ENCODE measurements around the gene PLEKHA7.
A peak's percentile ranks its signal among the peaks of the same experiment; 100 is the strongest.

PLEKHA7 gene

GRCh38 chr11:16846305-16846704 is 167.9 kb downstream of the PLEKHA7 start:
- no peak for DNase-seq (ENCODE audit: low read depth in 3 of 3)

GRCh38 chr11:16844268-16844771 is 169.9 kb downstream of the PLEKHA7 start:
- no peak for DNase-seq (ENCODE audit: low read depth in 3 of 3)

DNA sequence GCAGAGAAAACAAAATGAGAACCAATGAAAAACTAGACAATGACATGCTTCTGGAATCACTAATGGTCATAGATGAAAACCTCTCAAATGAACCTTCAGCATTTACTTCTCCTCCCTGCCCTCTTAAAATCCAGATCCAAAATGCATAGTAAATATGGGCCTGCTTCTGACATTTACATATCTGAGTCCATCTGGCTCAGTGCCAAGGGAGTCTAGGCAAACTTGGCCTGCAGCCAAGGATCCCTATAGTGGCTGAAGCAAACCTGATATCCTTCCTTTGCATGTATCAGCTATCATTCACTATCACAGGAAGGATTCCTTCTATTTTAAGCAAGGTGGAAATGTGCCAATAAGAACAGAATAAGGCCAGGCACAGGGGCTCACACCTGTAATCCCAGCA is 170.9 kb downstream of the PLEKHA7 start:
- DNase-seq (ENCODE audit: low read depth in 3 of 3) = no peak

DNA sequence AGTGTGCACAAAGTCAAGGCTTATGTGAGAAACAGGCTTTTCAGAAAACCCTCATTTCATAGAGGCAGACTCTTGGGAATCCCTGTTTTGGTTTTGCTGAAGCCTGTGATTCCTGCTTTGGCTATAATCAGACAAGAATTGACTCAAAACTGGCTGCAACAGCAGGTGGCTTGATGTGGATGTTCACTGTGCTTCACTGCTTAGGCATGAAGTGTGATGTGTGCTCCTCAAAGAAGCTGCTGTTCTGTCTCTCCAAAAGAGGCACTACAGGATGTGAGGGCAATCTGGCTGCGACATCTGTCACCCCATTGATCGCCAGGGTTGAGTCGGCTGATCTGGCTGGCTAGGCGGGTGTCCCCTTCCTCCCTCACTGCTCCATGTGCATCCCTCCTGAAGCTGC is 172.2 kb downstream of the PLEKHA7 start:
- DNase-seq (ENCODE audit: low read depth in 3 of 3) = no peak

DNA sequence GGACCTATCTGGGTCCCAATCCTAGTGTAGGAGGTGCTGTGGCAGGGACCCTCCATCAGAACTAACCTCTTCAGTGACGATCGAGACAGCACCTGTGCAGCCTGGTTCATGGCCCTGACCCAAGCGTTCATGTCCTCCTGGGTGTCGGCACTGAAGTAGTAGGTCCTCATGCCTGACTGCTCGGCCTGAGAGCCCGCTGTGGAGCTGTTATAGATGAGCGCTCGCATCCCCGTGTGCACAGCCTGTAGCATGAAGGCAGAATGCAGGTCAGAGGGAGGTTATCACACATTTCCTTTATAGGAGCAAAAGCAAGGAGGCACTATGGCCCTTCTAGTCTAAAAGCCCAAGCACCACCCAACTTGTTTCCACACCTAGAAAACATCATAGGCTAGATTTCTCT is 172.7 kb downstream of the PLEKHA7 start:
- DNase-seq (ENCODE audit: low read depth in 3 of 3) = no peak

DNA sequence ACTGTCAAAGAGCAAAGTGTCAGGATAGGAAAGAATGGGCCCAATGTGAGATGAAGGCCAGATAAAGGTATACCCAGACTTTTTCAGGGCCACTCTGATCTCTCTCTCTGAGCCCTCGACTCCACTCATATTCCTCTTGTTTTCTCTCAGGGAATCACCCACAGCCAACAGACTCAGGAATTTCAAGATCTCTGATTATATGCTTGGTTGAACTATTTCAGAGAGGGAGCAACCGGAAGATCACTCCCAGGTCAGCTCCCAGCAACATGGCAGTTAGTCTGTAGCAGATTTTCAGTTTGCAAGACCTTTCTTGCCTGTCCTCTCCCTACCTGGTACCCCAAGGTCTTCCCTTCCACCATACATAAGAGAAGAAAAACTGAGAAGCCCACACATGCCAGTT is 173.3 kb downstream of the PLEKHA7 start:
- no peak for DNase-seq (ENCODE audit: low read depth in 3 of 3)

DNA sequence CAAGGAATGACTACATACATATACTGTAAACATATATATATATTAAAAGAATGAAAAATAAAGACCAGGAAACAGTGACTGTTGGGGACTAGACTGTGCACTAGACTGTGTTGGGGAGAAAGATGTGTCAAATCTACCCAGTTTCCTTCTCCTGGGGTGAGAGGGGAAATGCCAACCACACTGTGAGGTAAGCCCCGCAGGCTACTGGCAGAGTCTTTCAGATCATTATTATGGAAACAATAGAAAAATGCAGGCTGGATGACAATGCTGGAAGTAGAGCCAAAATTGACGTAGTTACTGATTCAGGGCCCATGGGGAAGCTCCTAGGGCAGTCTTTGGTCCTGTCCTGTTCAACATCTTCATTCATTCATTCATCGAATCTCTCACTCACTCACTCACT is 174.4 kb downstream of the PLEKHA7 start:
- no peak for DNase-seq (ENCODE audit: low read depth in 3 of 3)

DNA sequence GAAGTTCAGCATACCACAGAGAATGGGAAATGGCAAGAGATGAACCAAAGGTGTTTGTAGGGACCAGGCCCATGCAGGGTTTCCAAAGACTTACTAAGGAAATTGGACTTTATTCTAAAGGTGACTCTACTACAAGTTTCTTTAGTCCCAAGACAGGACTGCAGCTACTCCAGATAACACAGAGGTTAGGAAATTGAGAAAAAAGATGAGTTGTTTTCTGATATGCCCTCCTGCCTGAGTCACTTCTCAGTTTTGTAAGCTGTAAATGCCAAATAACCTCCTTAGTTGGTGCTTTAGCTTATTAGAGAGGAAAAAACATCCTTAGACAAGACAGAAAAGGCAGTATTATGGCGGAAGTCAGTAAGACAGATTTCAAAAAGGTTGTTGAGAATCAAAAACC is 179.8 kb downstream of the PLEKHA7 start:
- no peak for DNase-seq (ENCODE audit: low read depth in 3 of 3)

DNA sequence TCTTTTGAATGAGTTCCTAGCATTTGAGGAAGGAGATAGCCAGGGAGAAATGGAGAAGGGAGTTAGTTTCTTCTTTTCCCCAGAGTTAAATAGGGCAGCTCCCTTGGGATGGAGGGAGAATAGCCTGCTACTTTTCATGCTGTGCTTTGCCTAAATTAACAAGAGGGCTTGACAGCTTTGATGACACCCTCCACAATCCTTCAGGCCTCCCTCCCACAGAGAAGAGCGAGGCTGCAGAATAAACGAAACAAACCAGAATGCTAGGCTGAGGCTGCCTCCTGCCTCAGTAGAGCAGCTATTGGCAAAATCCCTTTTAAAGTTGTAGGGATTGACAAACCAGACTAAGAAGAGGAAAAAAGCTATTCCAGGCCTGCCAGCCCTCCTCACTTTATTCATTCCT is 181.2 kb downstream of the PLEKHA7 start:
- no peak for DNase-seq (ENCODE audit: low read depth in 3 of 3)

DNA sequence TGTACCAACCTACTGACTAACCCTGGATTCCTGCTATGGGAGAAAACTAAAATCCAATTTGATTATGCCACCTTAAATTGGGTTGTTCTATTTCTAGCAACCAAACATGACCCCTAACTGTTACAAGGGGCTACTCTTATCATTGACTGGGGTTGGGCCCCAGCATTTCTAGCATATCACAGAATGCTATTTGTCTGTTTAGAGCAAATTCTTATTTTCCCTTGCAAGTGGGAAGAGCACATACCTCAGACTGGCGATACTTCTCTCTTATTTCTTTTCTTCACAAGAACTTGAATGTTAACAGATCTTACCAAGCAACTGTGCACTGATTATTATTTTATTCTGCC is 182.0 kb downstream of the PLEKHA7 start:
- DNase-seq (ENCODE audit: low read depth in 3 of 3) = no peak

GRCh38 chr11:16831316-16832192 is 182.7 kb downstream of the PLEKHA7 start:
- DNase-seq (ENCODE audit: low read depth in 3 of 3) = no peak

- no peak for DNase-seq (ENCODE audit: low read depth in 3 of 3)
Observed at GRCh38 chr11:16827139-16827538, 187.1 kb downstream of the PLEKHA7 start.

- DNase-seq (ENCODE audit: low read depth in 3 of 3) = no peak
Observed at GRCh38 chr11:16825968-16826367, 188.2 kb downstream of the PLEKHA7 start.

DNA sequence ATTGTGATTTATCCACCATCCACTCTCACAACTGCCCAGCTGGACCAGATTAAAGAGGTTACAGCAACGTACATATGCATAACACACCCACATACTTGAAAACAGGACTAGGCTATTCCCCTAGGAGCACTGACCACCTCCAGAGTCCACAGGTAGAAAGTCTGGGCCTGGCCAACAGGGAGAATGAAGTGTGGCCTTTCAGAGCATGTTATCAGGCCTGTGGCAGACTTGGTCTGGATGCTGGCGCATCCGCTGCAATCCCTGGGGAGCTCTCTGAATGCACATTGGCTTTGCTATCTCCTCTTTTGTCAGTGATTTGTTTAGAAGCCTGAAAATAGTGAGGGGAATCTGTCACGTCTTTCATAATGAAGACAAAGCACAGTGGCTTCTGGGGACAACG is 189.1 kb downstream of the PLEKHA7 start:
- DNase-seq (ENCODE audit: low read depth in 3 of 3) = no peak

GRCh38 chr11:16820324-16821092 is 193.7 kb downstream of the PLEKHA7 start:
- DNase-seq (ENCODE audit: low read depth in 3 of 3) = peak; percentile 64 to 80 (median 65)

GRCh38 chr11:16818284-16818683 is 195.9 kb downstream of the PLEKHA7 start:
- no peak for DNase-seq (ENCODE audit: low read depth in 3 of 3)

GRCh38 chr11:16817351-16817750 is 196.9 kb downstream of the PLEKHA7 start:
- DNase-seq (ENCODE audit: low read depth in 3 of 3) = no peak

DNA sequence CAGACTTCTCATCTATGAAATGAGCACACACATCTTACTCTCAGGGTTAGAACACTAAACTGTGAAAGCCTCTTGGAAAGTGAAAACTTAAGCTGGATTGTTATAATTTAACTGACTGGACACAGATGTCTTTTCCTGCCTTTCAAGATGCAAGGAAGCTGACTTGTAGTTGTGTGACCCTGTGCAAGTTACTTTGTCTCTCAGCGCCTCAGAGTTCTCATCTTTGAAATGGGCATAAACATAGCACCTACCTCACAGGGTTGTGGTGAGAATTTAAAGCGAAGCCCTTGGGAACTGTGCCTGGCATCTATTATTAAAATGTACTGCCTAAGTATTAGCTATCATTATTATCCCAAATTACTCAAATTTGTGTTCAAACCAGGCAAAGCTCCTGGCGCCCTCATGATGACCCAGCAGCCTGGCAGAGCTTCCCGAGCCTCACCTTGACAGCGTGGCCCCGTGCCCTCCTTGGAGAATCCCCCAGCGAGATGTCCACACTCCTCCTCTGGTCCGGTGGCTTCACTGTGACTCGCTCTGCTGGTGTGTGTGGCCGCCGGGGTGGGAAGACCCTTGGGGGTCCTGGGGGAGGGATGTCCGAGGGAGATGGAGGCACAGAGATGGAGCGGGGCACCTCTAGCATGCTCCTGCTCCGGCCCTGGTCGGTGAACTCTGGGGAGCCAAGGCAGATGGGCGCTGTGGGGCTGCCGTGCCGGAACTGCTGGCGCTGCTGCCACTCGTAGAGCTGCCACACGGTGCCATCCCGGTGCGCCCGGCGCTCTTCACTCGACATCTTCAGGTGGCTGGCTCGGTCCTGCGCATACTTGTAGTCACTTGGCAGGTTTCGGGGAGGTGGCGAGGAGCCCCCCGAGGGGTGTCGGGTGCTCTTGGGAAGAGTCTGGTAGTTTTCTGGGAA is 197.6 kb downstream of the PLEKHA7 start:
- no peak for DNase-seq (ENCODE audit: low read depth in 3 of 3)

- no peak for DNase-seq (ENCODE audit: low read depth in 3 of 3)
Observed at GRCh38 chr11:16815047-16815767, 199.0 kb downstream of the PLEKHA7 start.

GRCh38 chr11:16814410-16815046 is 199.7 kb downstream of the PLEKHA7 start:
- no peak for DNase-seq (ENCODE audit: low read depth in 3 of 3)

- DNase-seq (ENCODE audit: low read depth in 3 of 3) = no peak
Observed at GRCh38 chr11:16813126-16813525, 201.1 kb downstream of the PLEKHA7 start.

All from stimulated activated CD4-positive, alpha-beta T cell treated with anti-CD3 and anti-CD28 coated beads, TNF-alpha, amount 100 ng/mL, for 24 hours (primary cell).